GM23338 (cell line): ENCODE results near the gene RBPJ. TPM values are rescaled to one million over a fixed set of nuclear protein-coding genes. Genes with fewer than 3 reads are reported as not detected.

Experiments used
- ATAC-seq: fragments of 200-7000 bp; cut with Tn5 transposase; 3 replicates; pipeline ENCODE4 v1.9.1; 2020
- DNase-seq: peaks from one replicate; pipeline ENCODE4 v3.0.0-alpha.2; 2015; ENCODE audit warnings: low spot score
- H2AFZ ChIP-seq: fragments of 200-600 bp; sonication (generic); 2 replicates; pipeline ENCODE4 v1.8.0; 2016; ENCODE audit warnings: antibody characterized with exemption, mild to moderate bottlenecking, moderate library complexity
- H3F3A ChIP-seq: fragments of 200-600 bp; sonication (generic); replicated peaks from 2 replicates; pipeline ENCODE4 v1.8.0; 2017; ENCODE audit warnings: antibody characterized with exemption, mixed run types, low read depth
- H3K27ac ChIP-seq: fragments of 200-600 bp; sonication (generic); 2 replicates; pipeline ENCODE4 v1.6.1; 2016; ENCODE audit warnings: low read depth
- H3K27me3 ChIP-seq: fragments of 200-600 bp; sonication (generic); 2 replicates; pipeline ENCODE4 v1.8.0; 2016; ENCODE audit warnings: mild to moderate bottlenecking, mixed run types, moderate library complexity; ENCODE audit not compliant: insufficient read depth
- H3K36me3 ChIP-seq: fragments of 200-600 bp; sonication (generic); 2 replicates; pipeline ENCODE4 v1.8.0; 2016; ENCODE audit warnings: mild to moderate bottlenecking; ENCODE audit not compliant: insufficient read depth
- H3K4me1 ChIP-seq: fragments of 200-600 bp; sonication (generic); 2 replicates; pipeline ENCODE4 v1.8.0; 2016; ENCODE audit warnings: mild to moderate bottlenecking, moderate library complexity; ENCODE audit not compliant: insufficient read depth
- H3K4me2 ChIP-seq: fragments of 200-600 bp; sonication (generic); 2 replicates; pipeline ENCODE4 v1.7.1; 2017; ENCODE audit warnings: mixed run types
- H3K4me3 ChIP-seq: fragments of 200-600 bp; sonication (generic); 2 replicates; pipeline ENCODE4 v1.6.1; 2016; ENCODE audit warnings: mixed run types
- H3K79me2 ChIP-seq: fragments of 200-600 bp; sonication (generic); replicated peaks from 2 replicates; pipeline ENCODE4 v1.8.0; 2017; ENCODE audit warnings: mild to moderate bottlenecking; ENCODE audit not compliant: insufficient read depth
- H3K9me2 ChIP-seq: fragments of 200-600 bp; sonication (generic); 2 replicates; pipeline ENCODE4 v1.8.0; 2017; ENCODE audit not compliant: insufficient read depth
- H4K20me1 ChIP-seq: fragments of 200-600 bp; sonication (generic); replicated peaks from 2 replicates; pipeline ENCODE4 v1.8.0; 2017; ENCODE audit warnings: mild to moderate bottlenecking; ENCODE audit not compliant: insufficient read depth
- H3K27ac Mint-ChIP-seq: 2 replicates; pipeline ENCODE4 v1.8.0; 2020; ENCODE audit warnings: inconsistent platforms, mild to moderate bottlenecking, moderate library complexity, mixed read lengths
- H3K27me3 Mint-ChIP-seq: 3 replicates; pipeline ENCODE4 v1.8.0; 2022; ENCODE audit warnings: low read depth, mild to moderate bottlenecking, moderate library complexity, mixed read lengths, inconsistent platforms; ENCODE audit not compliant: insufficient read depth, poor library complexity
- H3K36me3 Mint-ChIP-seq: 3 replicates; pipeline ENCODE4 v1.8.0; 2021; ENCODE audit warnings: low read depth, mild to moderate bottlenecking, inconsistent platforms, moderate library complexity, mixed read lengths
- H3K4me1 Mint-ChIP-seq: 3 replicates; pipeline ENCODE4 v1.8.0; 2020; ENCODE audit warnings: mild to moderate bottlenecking, inconsistent platforms, mixed read lengths
- H3K4me3 Mint-ChIP-seq: 3 replicates; pipeline ENCODE4 v1.8.0; 2021; ENCODE audit warnings: moderate library complexity, mild to moderate bottlenecking, inconsistent platforms, mixed read lengths
- H3K9me3 Mint-ChIP-seq: 3 replicates; pipeline ENCODE4 v1.8.0; 2020; ENCODE audit warnings: moderate library complexity, mild to moderate bottlenecking, inconsistent platforms, mixed read lengths
- CREB1 ChIP-seq: fragments of 250-450 bp; sonication (Bioruptor Pico); IDR thresholded peaks from 2 replicates; pipeline ENCODE4 v1.5.0; 2020; ENCODE audit warnings: low read depth, mild to moderate bottlenecking, moderate library complexity
- CTCF ChIP-seq, 2 experiments: fragments of 200-600 bp in 1 of 2; sonication (generic) in 1 of 2; conservative IDR thresholded peaks; 2 replicates each; pipeline versions ENCODE4 v1.5.1 to v1.6.1; 2016 to 2017; ENCODE audit warnings: antibody characterized with exemption in 2 of 2, low read depth in 2 of 2, mild to moderate bottlenecking in 2 of 2, moderate library complexity in 1 of 2
- EZH2 ChIP-seq: fragments of 200-600 bp; sonication (generic); IDR thresholded peaks from one replicate; pipeline ENCODE4 v1.8.0; 2017; ENCODE audit warnings: antibody characterized with exemption, mild to moderate bottlenecking, low read depth; ENCODE audit not compliant: unreplicated experiment
- JUNB ChIP-seq: IDR thresholded peaks from one replicate; pipeline ENCODE4 v1.6.1; 2016; ENCODE audit warnings: antibody characterized with exemption; ENCODE audit not compliant: unreplicated experiment
- NANOG ChIP-seq: IDR thresholded peaks from 2 replicates; pipeline ENCODE4 v1.6.1; 2016; ENCODE audit warnings: antibody characterized with exemption, borderline replicate concordance
- POLR2AphosphoS5 ChIP-seq: IDR thresholded peaks from 2 replicates; pipeline ENCODE4 v1.6.1; 2016; ENCODE audit warnings: antibody characterized with exemption, low read depth
- REST ChIP-seq: IDR thresholded peaks from one replicate; pipeline ENCODE4 v1.6.1; 2018; ENCODE audit warnings: antibody characterized with exemption; ENCODE audit not compliant: unreplicated experiment
- STAT1 ChIP-seq: IDR thresholded peaks from one replicate; pipeline ENCODE4 v1.6.1; 2016; ENCODE audit warnings: antibody characterized with exemption; ENCODE audit not compliant: unreplicated experiment
- ZNF114 ChIP-seq: fragments of 250-450 bp; sonication (Bioruptor Pico); IDR thresholded peaks from 2 replicates; pipeline ENCODE4 v1.5.0; 2020; ENCODE audit warnings: mild to moderate bottlenecking, moderate library complexity
- ZNF331 ChIP-seq: fragments of 250-450 bp; sonication (Bioruptor Pico); IDR thresholded peaks from 2 replicates; pipeline ENCODE4 v1.5.0; 2020; ENCODE audit warnings: low read depth, mild to moderate bottlenecking, moderate library complexity
- ZNF462 ChIP-seq: fragments of 250-450 bp; sonication (Bioruptor Pico); IDR thresholded peaks from 2 replicates; pipeline ENCODE4 v1.5.0; 2020; ENCODE audit warnings: mild to moderate bottlenecking, moderate library complexity
- polyA plus RNA-seq: library from polyadenylated mRNA; unstranded; fragments of >200 nt; fragmentation: Nextera tagmentation; extraction: Ambion mirVana; gene quantifications from 2 replicates; pipeline ENCODE4 v1.2.1, GENCODE V29; 2016
- total RNA-seq: library from RNA; depleted of rRNA; stranded (reverse); fragments of >200 nt; shearing (Covaris generic); gene quantifications from 2 replicates; pipeline ENCODE4 v1.2.3, GENCODE V29; 2014

RBPJ gene
- total and polyA plus RNA-seq, 2 experiments from 2014 or later = 212 to 457 TPM

GRCh38 chr4:26375551-26375950, 54.7 kb downstream of the RBPJ start (continued):
- TF ChIP-seq ZNF462 (CRISPR knock-in tag) (no peak), NANOG (no peak), STAT1 (no peak)

- Mint-ChIP-seq H3K9me3 (no peaks in the 10 kb centered on the region), H3K4me1 (peaks cover 33% of the 10 kb centered on the region), H3K27ac (peak overlapping the region; percentile 69), H3K27me3 (no peaks in the 10 kb centered on the region), H3K36me3 (no peaks in the 10 kb centered on the region), H3K4me3 (no peak overlapping the region)
- Histone ChIP-seq H3K4me1 (peaks cover 48% of the 10 kb centered on the region), H3K27me3 (no peaks in the 10 kb centered on the region), H3K4me3 (no peak overlapping the region), H3K79me2 (peaks cover 100% of the 10 kb centered on the region), H2AFZ (no peak overlapping the region), H4K20me1 (peaks cover 69% of the 10 kb centered on the region), H3F3A (no peaks in the 10 kb centered on the region), H3K36me3 (no peaks in the 10 kb centered on the region), H3K4me2 (no peak overlapping the region), H3K27ac (peak overlapping the region; percentile 32), H3K9me2 (no peaks in the 10 kb centered on the region)
- DNase-seq = no peak
- ATAC-seq = no peak
- TF ChIP-seq ZNF331 (CRISPR knock-in tag) (no peak), ZNF114 (CRISPR knock-in tag) (no peak), JUNB (no peak), POLR2AphosphoS5 (no peak), CTCF (conservative IDR thresholded peaks at IDR 0.05; ENCODE audit: low read depth in 2 of 2) (no peak), EZH2 (no peak), REST (no peak), CREB1 (CRISPR knock-in tag) (no peak)
These were observed 56.8 kb downstream of the RBPJ start for GRCh38 chr4:26377328-26378311.
